ENCODE measurements around the gene HMGB1. TPM values are rescaled to one million over a fixed set of nuclear protein-coding genes. Genes with fewer than 3 reads are reported as not detected.

HMGB1 gene
- total and polyA plus RNA-seq, 2 of the 4 experiments (the other 2 are of a cell fraction), result 185 to 276 TPM

- Histone ChIP-seq H3K23ac (ENCODE audit: low read depth, low read length) (peak overlapping the region; percentile 54; the same call in 1 of the 2 replicates), H2AFZ (replicated peaks; ENCODE audit: low read length, poor library complexity) (peak overlapping the region; percentile 78), H3K27me3 (ENCODE audit: control insufficient read depth, insufficient read depth, low read length) (no peaks in the 10 kb centered on the region), H4K8ac (ENCODE audit: low read depth in 2 of 2, low read length in 2 of 2) (peak overlapping the region in 1 of 2 experiments; percentile 91; a peak in 1 of 4 replicates), H3K9me3 (ENCODE audit: control insufficient read depth, insufficient read depth, low read length) (no peaks in the 10 kb centered on the region), H3K79me1 (ENCODE audit: low read depth in 1 of 2, low read length in 2 of 2) (no peaks in the 10 kb centered on the region), H3K4me2 (ENCODE audit: low read depth, low read length) (peak overlapping the region; percentile 82), H2BK120ac (ENCODE audit: low read depth, low read length) (peak overlapping the region; percentile 89), H4K20me1 (ENCODE audit: insufficient read depth, low read length) (no peaks in the 10 kb centered on the region), H2AK9ac (replicated peaks; ENCODE audit: low read depth, low read length, poor library complexity) (no peak overlapping the region), H4K5ac (ENCODE audit: low read depth, low read length) (peak overlapping the region; percentile 85; the same call in 1 of the 2 replicates), H3K36me3 (ENCODE audit: control insufficient read depth, insufficient read depth, low read length) (no peaks in the 10 kb centered on the region), H3K4me1 (ENCODE audit: control insufficient read depth, insufficient read depth, low read length) (peaks cover 3% of the 10 kb centered on the region), H2BK15ac (ENCODE audit: low read depth, low read length) (peak overlapping the region; percentile 83; the same call in 2 of the 3 replicates), H3K9me1 (ENCODE audit: insufficient read depth, low read length) (peaks cover 6% of the 10 kb centered on the region), H3K4ac (ENCODE audit: low read depth, low read length) (peak overlapping the region; percentile 86), H3K18ac (ENCODE audit: low read depth, low read length) (peak overlapping the region; percentile 66; the same call in 1 of the 2 replicates), H4K91ac (ENCODE audit: insufficient read depth, low read depth, low read length) (peak overlapping the region; percentile 82), H3K9ac (ENCODE audit: low read depth, low read length) (peak overlapping the region; percentile 21; the same call in 1 of the 2 replicates), H2BK20ac (ENCODE audit: low read depth, low read length) (peak overlapping the region; percentile 95), H3K4me3 (ENCODE audit: insufficient read depth, low read depth, low read length) (no peak overlapping the region), H3K27ac (ENCODE audit: insufficient read depth, low read length) (peak overlapping the region; percentile 62), H2AK5ac (ENCODE audit: low read depth, low read length) (peak overlapping the region; percentile 62; the same call in 1 of the 2 replicates), H3K56ac (ENCODE audit: extremely low read depth, insufficient read depth, low read length) (peak overlapping the region; percentile 22; the same call in 1 of the 2 replicates), H2BK5ac (ENCODE audit: low read depth, low read length, poor library complexity, severe bottlenecking) (peak overlapping the region; percentile 80), H3K14ac (replicated peaks; ENCODE audit: low read depth, low read length) (peak overlapping the region; percentile 82)
- dilution Hi-C loops (cut with HindIII; ENCODE audit: low sequenced_read_pairs, unreplicated experiment), result no loop called here
- intact Hi-C loops (cut with micrococcal nuclease), result no loop called here
- BruUV-seq (replicated peaks), result no TSS peak
- POLR2A ChIA-PET (ENCODE audit: unreplicated experiment), result interaction anchor here (0.7 kb wide), 1 partner anchor 210 kb away, joined by 3 read pairs; no protein-coding TSS in a partner anchor
- no CpG with 5 or more reads among the region's 6 CpGs for WGBS, 2 experiments (ENCODE audit: extremely low coverage in 2 of 2, insufficient read length in 1 of 2)
- ATAC-seq (ENCODE audit: low read depth), result peak; percentile 93
- TF ChIP-seq MAFK (IDR thresholded peaks at IDR 0.05; ENCODE audit: low read depth, low read length) (peak; percentile 53), MXI1 (IDR thresholded peaks at IDR 0.05; ENCODE audit: borderline replicate concordance, low read depth, low read length) (0 out of 2 replicates have a peak, but pooled peaks have one; percentile 19), BHLHE40 (IDR thresholded peaks at IDR 0.05; ENCODE audit: low read depth, low read length) (peak; percentile 71; the same call in 1 of the 2 replicates), RFX5 (IDR thresholded peaks at IDR 0.05; ENCODE audit: low read depth, low read length) (no peak), FOS (IDR thresholded peaks at IDR 0.05; ENCODE audit: low read depth, low read length) (peak; percentile 99)
- in situ Hi-C loops (cut with MboI; ENCODE audit: low sequenced_read_pairs), result no loop called here
- CTCF ChIA-PET, result interaction anchor here (1.2 kb wide), 1 partner anchor 32 kb away, joined by 10 read pairs; no protein-coding TSS in a partner anchor
- DNase-seq, result peak; percentile 95
Observed at GRCh38 chr13:30429721-30430694, 35.7 kb downstream of the HMGB1 start.
